GM12891 (cell line): ENCODE measurements around the gene CNTNAP5.

Experiments
- DNase-seq: peaks from one replicate; pipeline ENCODE4 v3.0.0; 2011; ENCODE audit warnings: low spot score; ENCODE audit not compliant: insufficient read length
- FAIRE-seq: peaks from 2 replicates; lab custom pipeline; 2011; peaks lifted over from hg19 to GRCh38; lab: Jason Lieb, UNC
- PAX5 ChIP-seq: IDR thresholded peaks from 2 replicates; pipeline ENCODE4 v1.6.1; 2011; ENCODE audit warnings: low read length, moderate library complexity, mild to moderate bottlenecking; ENCODE audit not compliant: insufficient read depth, severe bottlenecking
- POLR2A ChIP-seq: IDR thresholded peaks from 2 replicates; pipeline ENCODE4 v1.6.1; 2011; ENCODE audit warnings: low read depth, low read length, control low read depth
- POLR2AphosphoS5 ChIP-seq: IDR thresholded peaks from 2 replicates; pipeline ENCODE4 v1.6.1; 2011; ENCODE audit warnings: low read depth, low read length, control low read depth
- POU2F2 ChIP-seq: IDR thresholded peaks from 2 replicates; pipeline ENCODE4 v1.6.1; 2011; ENCODE audit warnings: low read depth, mild to moderate bottlenecking, control low read depth, low read length, moderate library complexity
- SPI1 ChIP-seq: IDR thresholded peaks from 2 replicates; pipeline ENCODE4 v1.6.1; 2011; ENCODE audit warnings: low read depth, low read length, control low read depth
- TAF1 ChIP-seq: IDR thresholded peaks from 2 replicates; pipeline ENCODE4 v1.6.1; 2011; ENCODE audit warnings: low read depth, low read length, control low read depth

The CNTNAP5 gene

GRCh38 chr2:124886216-124886615 is 861.1 kb downstream of the CNTNAP5 start:
- DNase-seq (no peak), FAIRE-seq (no peak)
- TF ChIP-seq SPI1: no peak
- TF ChIP-seq POLR2A: no peak
- no peak for TF ChIP-seq POU2F2
- no peak for TF ChIP-seq POLR2AphosphoS5
- no peak for TF ChIP-seq PAX5
- no peak for TF ChIP-seq TAF1

- DNase-seq (no peak), FAIRE-seq (no peak)
- no peak for TF ChIP-seq POU2F2
- TF ChIP-seq POLR2AphosphoS5: no peak
- no peak for TF ChIP-seq PAX5
- no peak for TF ChIP-seq TAF1
- TF ChIP-seq SPI1: no peak
- TF ChIP-seq POLR2A: no peak
Measured at GRCh38 chr2:124887466-124887865, 862.4 kb downstream of the CNTNAP5 start.

GRCh38 chr2:124888431-124888830 is 863.3 kb downstream of the CNTNAP5 start:
- TF ChIP-seq POU2F2: no peak
- TF ChIP-seq POLR2A: no peak
- no peak for TF ChIP-seq POLR2AphosphoS5
- TF ChIP-seq PAX5: no peak
- no peak for TF ChIP-seq TAF1
- TF ChIP-seq SPI1: no peak
- FAIRE-seq (no peak), DNase-seq (no peak)

DNA sequence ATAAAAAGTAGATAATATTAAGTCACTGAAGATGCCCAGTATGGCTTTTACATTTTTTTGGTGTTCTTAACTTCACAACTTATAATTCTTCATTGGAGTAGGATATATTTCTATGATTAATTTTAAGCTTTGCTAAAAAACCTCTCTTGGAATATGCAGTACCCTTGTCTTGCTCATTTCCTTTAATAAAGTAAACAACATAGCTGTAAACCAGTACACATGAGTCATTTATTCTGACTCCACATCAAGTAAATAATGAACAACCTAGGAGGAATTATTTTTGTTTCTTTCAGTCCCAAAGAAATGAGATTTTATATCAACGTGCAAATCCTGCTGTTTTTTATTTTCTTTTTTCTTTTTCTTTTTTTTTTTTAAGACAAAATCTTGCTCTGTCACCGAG is 869.1 kb downstream of the CNTNAP5 start:
- DNase-seq (no peak), FAIRE-seq (no peak)
- TF ChIP-seq SPI1 (no peak), POLR2A (no peak), PAX5 (no peak), TAF1 (no peak), POLR2AphosphoS5 (no peak), POU2F2 (no peak)

GRCh38 chr2:124898827-124899226 is 873.7 kb downstream of the CNTNAP5 start:
- DNase-seq (no peak), FAIRE-seq (no peak)
- no peak for TF ChIP-seq SPI1
- no peak for TF ChIP-seq POU2F2
- TF ChIP-seq POLR2AphosphoS5: no peak
- TF ChIP-seq PAX5: no peak
- TF ChIP-seq POLR2A: no peak
- no peak for TF ChIP-seq TAF1

DNA sequence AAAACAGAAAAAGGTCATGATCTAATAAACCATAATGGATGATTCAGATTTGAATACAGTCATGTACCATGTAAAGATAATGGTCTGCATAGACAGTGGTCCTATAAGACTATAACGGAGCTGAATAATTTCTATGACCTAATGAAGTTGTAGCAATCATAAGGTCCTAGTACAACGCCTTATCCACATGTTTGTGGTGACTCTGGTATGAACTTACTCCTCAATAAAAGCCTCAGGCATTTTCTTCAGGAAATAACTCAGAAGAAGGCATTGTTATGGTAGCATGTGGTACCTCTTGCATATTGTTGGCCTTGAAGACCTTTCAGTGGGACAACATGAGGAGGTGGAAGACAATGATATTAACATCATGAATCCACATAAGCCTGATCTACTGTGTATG is 883.3 kb downstream of the CNTNAP5 start:
- FAIRE-seq: no peak
- no peak for DNase-seq
- no peak for TF ChIP-seq POLR2AphosphoS5
- TF ChIP-seq POLR2A: no peak
- no peak for TF ChIP-seq PAX5
- no peak for TF ChIP-seq TAF1
- no peak for TF ChIP-seq POU2F2
- no peak for TF ChIP-seq SPI1

DNA sequence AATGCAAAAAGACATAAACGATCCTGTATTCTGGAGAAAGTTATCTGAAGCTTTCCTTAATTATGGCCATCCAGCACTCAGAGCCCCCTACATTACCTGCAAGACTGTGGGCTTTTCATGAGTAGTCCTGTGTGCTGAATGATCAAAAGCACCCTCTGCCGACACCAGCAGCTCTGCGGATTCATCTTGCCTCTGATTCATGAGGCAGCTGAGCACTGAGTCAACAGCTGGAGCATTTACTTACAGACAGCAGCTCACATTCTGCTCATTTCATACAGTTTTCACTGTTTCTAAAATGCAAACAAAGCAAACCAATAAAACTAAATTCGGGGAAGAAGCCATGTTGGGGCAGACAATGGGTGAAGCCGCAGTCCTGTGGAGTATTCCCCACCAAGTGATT is 886.5 kb downstream of the CNTNAP5 start:
- no peak for FAIRE-seq
- no peak for DNase-seq
- TF ChIP-seq SPI1 (no peak), PAX5 (no peak), POLR2AphosphoS5 (no peak), TAF1 (no peak), POLR2A (no peak), POU2F2 (no peak)

GRCh38 chr2:124913868-124914267 is 888.8 kb downstream of the CNTNAP5 start:
- DNase-seq: no peak
- no peak for FAIRE-seq
- TF ChIP-seq TAF1 (no peak), POU2F2 (no peak), POLR2A (no peak), POLR2AphosphoS5 (no peak), SPI1 (no peak), PAX5 (no peak)

DNA sequence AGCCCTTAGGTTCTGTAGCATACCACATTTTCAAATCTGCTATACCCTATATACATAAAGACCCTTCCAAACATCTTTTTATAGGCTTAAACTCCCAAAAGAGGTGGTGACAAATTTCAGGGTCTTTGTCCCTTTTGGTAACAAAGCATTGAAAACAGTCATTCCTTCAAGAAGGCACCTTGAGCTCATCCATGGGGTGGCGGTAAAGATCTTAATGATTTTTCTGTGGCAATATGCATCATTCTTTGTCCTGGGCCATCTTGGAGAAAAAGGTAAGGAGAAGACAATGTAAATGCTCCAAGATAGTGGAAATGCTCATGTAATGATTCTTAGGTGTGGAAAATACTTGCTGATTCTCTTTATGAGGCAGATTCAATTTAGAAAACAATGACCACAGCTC is 890.5 kb downstream of the CNTNAP5 start:
- TF ChIP-seq POLR2AphosphoS5 (no peak), PAX5 (no peak), TAF1 (no peak), POLR2A (no peak), POU2F2 (no peak), SPI1 (no peak)
- FAIRE-seq (no peak), DNase-seq (no peak)

GRCh38 chr2:124919296-124919695 is 894.2 kb downstream of the CNTNAP5 start:
- FAIRE-seq (no peak), DNase-seq (no peak)
- TF ChIP-seq POU2F2 (no peak), SPI1 (no peak), POLR2A (no peak), POLR2AphosphoS5 (no peak), PAX5 (no peak), TAF1 (no peak)
